Measurements from ENCODE around the gene HAUS2. TPM values are rescaled to one million over a fixed set of nuclear protein-coding genes. Genes with fewer than 3 reads are reported as not detected.
A peak's percentile ranks its signal among the peaks of the same experiment; 100 is the strongest.
"Not testable (repeated sequence)": the region's sequence is repeated elsewhere in the genome, so short reads cannot be mapped to it uniquely, and the experiment has no call there.

Gene HAUS2
- total and polyA plus RNA-seq, 2 experiments from 2014 or later = 9.6 to 36.8 TPM

DNA sequence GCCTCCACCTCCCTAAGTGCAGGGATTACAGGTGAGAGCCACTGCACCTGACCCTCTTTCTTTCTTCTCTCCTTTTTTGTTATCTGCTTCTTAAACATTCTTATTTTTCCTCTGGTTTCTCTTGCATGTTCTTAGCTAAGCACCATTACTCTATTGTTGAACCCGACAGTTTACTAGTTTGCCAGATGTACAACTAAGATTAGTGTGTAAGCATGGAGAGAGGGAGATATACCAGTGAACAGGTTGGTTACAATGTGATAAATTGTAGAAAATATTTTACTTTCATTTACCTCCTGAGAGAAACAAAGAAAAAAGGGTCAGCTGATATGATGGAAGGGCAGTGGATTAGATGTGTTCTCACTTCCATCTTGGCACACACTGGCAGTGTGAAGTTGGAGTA is 4.9 kb downstream of the HAUS2 start:
- Histone ChIP-seq H3K4me3 (no peak overlapping the region), H4K20me1 (ENCODE audit: insufficient read depth, poor library complexity, severe bottlenecking) (no peaks in the 10 kb centered on the region), H3K9me3 (ENCODE audit: low read depth) (no peaks in the 10 kb centered on the region), H3K36me3 (replicated peaks; ENCODE audit: insufficient read depth, low read depth) (no peaks in the 10 kb centered on the region), H3K27ac (no peak overlapping the region), H3K4me1 (ENCODE audit: insufficient read depth) (peaks cover 5% of the 10 kb centered on the region), H3K9me2 (replicated peaks; ENCODE audit: insufficient read depth) (no peaks in the 10 kb centered on the region), H2AFZ (no peak overlapping the region), H3K27me3 (no peaks in the 10 kb centered on the region), H3K4me2 (no peak overlapping the region), H3K79me2 (peaks cover 57% of the 10 kb centered on the region)
- DNase-seq (ENCODE audit: low spot score) = no peak
- TF ChIP-seq EZH2phosphoT487 (IDR thresholded peaks at IDR 0.05; ENCODE audit: low read depth, severe bottlenecking, unreplicated experiment) (no peak), EZH2 (IDR thresholded peaks at IDR 0.05; ENCODE audit: borderline replicate concordance) (no peak)
- TF ChIP-seq, protein P1, sequence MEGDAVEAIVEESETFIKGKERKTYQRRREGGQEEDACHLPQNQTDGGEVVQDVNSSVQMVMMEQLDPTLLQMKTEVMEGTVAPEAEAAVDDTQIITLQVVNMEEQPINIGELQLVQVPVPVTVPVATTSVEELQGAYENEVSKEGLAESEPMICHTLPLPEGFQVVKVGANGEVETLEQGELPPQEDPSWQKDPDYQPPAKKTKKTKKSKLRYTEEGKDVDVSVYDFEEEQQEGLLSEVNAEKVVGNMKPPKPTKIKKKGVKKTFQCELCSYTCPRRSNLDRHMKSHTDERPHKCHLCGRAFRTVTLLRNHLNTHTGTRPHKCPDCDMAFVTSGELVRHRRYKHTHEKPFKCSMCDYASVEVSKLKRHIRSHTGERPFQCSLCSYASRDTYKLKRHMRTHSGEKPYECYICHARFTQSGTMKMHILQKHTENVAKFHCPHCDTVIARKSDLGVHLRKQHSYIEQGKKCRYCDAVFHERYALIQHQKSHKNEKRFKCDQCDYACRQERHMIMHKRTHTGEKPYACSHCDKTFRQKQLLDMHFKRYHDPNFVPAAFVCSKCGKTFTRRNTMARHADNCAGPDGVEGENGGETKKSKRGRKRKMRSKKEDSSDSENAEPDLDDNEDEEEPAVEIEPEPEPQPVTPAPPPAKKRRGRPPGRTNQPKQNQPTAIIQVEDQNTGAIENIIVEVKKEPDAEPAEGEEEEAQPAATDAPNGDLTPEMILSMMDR (IDR thresholded peaks at IDR 0.05; ENCODE audit: poor library complexity) = no peak
- WGBS (ENCODE audit: low lambda C conversion rate, missing lambda C conversion rate) = 89% methylated on average over 1 of the region's 1 CpG

DNA sequence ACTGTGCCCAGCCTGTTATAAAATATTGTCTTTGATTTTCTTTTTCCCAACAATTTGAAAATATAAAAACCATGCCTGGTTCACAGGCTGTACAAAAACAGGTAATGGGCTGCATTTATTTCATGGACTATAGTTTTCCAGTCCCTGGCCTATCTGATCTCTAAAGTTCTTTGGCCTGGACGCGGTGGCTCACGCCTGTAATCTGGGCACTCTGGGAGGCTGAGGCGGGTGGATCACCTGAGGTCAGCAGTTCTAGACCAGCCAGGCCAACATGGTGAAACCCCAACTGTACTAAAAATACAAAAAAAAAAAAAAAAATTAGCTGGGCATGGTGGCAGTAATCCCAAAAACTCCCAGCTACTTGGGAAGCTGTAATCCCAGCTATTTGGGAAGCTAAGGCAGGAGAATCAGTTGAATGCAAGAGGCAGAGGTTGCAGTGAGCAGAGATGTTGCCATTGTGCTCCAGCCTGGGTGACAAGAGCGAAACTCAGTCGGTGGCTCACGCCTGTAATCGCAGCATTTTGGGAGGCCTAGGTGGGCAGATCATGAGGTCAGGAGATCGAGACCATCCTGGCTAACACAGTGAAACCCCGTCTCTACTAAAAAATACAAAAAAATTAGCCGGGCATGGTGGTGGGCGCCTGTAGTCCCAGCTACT is 8.0 kb downstream of the HAUS2 start:
- not testable (repeated sequence) for DNase-seq (ENCODE audit: low spot score); H3K4me2 ChIP-seq; H3K4me1 ChIP-seq (ENCODE audit: insufficient read depth); H3K36me3 ChIP-seq (replicated peaks; ENCODE audit: insufficient read depth, low read depth); H4K20me1 ChIP-seq (ENCODE audit: insufficient read depth, poor library complexity, severe bottlenecking); H2AFZ ChIP-seq; H3K4me3 ChIP-seq; H3K9me2 ChIP-seq (replicated peaks; ENCODE audit: insufficient read depth); H3K27me3 ChIP-seq; H3K9me3 ChIP-seq (ENCODE audit: low read depth); H3K27ac ChIP-seq
- WGBS (ENCODE audit: low lambda C conversion rate, missing lambda C conversion rate) = 97% methylated on average over 12 of the region's 12 CpGs
- peaks cover 30% of the 10 kb centered on the region for H3K79me2 ChIP-seq

- Histone ChIP-seq H3K4me3 (no peak overlapping the region), H3K4me1 (ENCODE audit: insufficient read depth) (no peaks in the 10 kb centered on the region), H3K27me3 (no peaks in the 10 kb centered on the region), H3K36me3 (replicated peaks; ENCODE audit: insufficient read depth, low read depth) (no peaks in the 10 kb centered on the region), H3K9me3 (ENCODE audit: low read depth) (no peaks in the 10 kb centered on the region), H3K27ac (no peak overlapping the region), H4K20me1 (ENCODE audit: insufficient read depth, poor library complexity, severe bottlenecking) (no peaks in the 10 kb centered on the region), H3K9me2 (replicated peaks; ENCODE audit: insufficient read depth) (no peaks in the 10 kb centered on the region), H2AFZ (no peak overlapping the region), H3K4me2 (no peak overlapping the region), H3K79me2 (peaks cover 15% of the 10 kb centered on the region)
- 100% methylated on average over 3 of the region's 3 CpGs for WGBS (ENCODE audit: low lambda C conversion rate, missing lambda C conversion rate)
- DNase-seq (ENCODE audit: low spot score) = no peak
- TF ChIP-seq EZH2phosphoT487 (IDR thresholded peaks at IDR 0.05; ENCODE audit: low read depth, severe bottlenecking, unreplicated experiment) = no peak
- no peak for TF ChIP-seq EZH2 (IDR thresholded peaks at IDR 0.05; ENCODE audit: borderline replicate concordance)
- TF ChIP-seq, protein P1 (IDR thresholded peaks at IDR 0.05; ENCODE audit: poor library complexity) = no peak
Observed at GRCh38 chr15:42558739-42559138, 10.1 kb downstream of the HAUS2 start.

- Histone ChIP-seq H3K9me3 (ENCODE audit: low read depth) (no peaks in the 10 kb centered on the region), H4K20me1 (ENCODE audit: insufficient read depth, poor library complexity, severe bottlenecking) (no peaks in the 10 kb centered on the region), H3K36me3 (replicated peaks; ENCODE audit: insufficient read depth, low read depth) (no peaks in the 10 kb centered on the region), H3K4me2 (peak within 1 kb of the TSS; percentile 82), H3K4me1 (ENCODE audit: insufficient read depth) (peaks cover 5% of the 10 kb centered on the region), H3K27me3 (peaks cover 36% of the 10 kb centered on the region), H3K79me2 (peaks cover 9% of the 10 kb centered on the region), H3K4me3 (peak within 1 kb of the TSS; percentile 37), H3K27ac (peak within 1 kb of the TSS; percentile 21), H2AFZ (peak within 1 kb of the TSS; percentile 66), H3K9me2 (replicated peaks; ENCODE audit: insufficient read depth) (no peaks in the 10 kb centered on the region)
- TF ChIP-seq EZH2 (IDR thresholded peaks at IDR 0.05; ENCODE audit: borderline replicate concordance) (no peak), EZH2phosphoT487 (IDR thresholded peaks at IDR 0.05; ENCODE audit: low read depth, severe bottlenecking, unreplicated experiment) (no peak)
- TF ChIP-seq, protein P1 (IDR thresholded peaks at IDR 0.05; ENCODE audit: poor library complexity) = no peak
- 1% methylated on average over 54 of the region's 95 CpGs for WGBS (ENCODE audit: low lambda C conversion rate, missing lambda C conversion rate)
- DNase-seq (ENCODE audit: low spot score) = peak; percentile 98
Observed at GRCh38 chr15:42575188-42576039, 26.8 kb downstream of the HAUS2 start, which contains the start of gene STARD9. TSS of gene STARD9 (plus strand) at chr15:42575606. CDS start at chr15:42575716, 110 bp downstream.

Data from hepatocyte (in vitro differentiated cells).